ENCODE measurements around the gene RGR.

RGR gene

GRCh38 chr10:84216834-84217233 is 28.0 kb upstream of the RGR start:
- in situ Hi-C loops (cut with MboI; ENCODE audit: low sequenced_read_pairs) = no loop called here

- in situ Hi-C loops (cut with MboI; ENCODE audit: low sequenced_read_pairs) = no loop called here
These were observed 27.1 kb upstream of the RGR start for GRCh38 chr10:84217746-84218145.

GRCh38 chr10:84221916-84222315 is 22.9 kb upstream of the RGR start:
- in situ Hi-C loops (cut with MboI; ENCODE audit: low sequenced_read_pairs) = no loop called here

- in situ Hi-C loops (cut with MboI; ENCODE audit: low sequenced_read_pairs) = no loop called here
These were observed 20.3 kb upstream of the RGR start for GRCh38 chr10:84224411-84225028.

- in situ Hi-C loops (cut with MboI; ENCODE audit: low sequenced_read_pairs) = no loop called here
These were observed 19.3 kb upstream of the RGR start, which contains the start of gene LRIT2 for GRCh38 chr10:84225427-84226173. Gene LRIT2 (minus strand): TSS chr10:84225544. CDS start chr10:84225520, 24 bp downstream.

- in situ Hi-C loops (cut with MboI; ENCODE audit: low sequenced_read_pairs) = no loop called here
These were observed 18.2 kb upstream of the RGR start for GRCh38 chr10:84226616-84227015.

GRCh38 chr10:84227810-84228209 is 17.0 kb upstream of the RGR start:
- in situ Hi-C loops (cut with MboI; ENCODE audit: low sequenced_read_pairs) = no loop called here

- in situ Hi-C loops (cut with MboI; ENCODE audit: low sequenced_read_pairs) = no loop called here
These were observed 14.5 kb upstream of the RGR start for GRCh38 chr10:84230359-84230758.

GRCh38 chr10:84232376-84232775 is 12.5 kb upstream of the RGR start:
- in situ Hi-C loops (cut with MboI; ENCODE audit: low sequenced_read_pairs) = no loop called here

- in situ Hi-C loops (cut with MboI; ENCODE audit: low sequenced_read_pairs) = no loop called here
These were observed 10.9 kb upstream of the RGR start for GRCh38 chr10:84233940-84234339.

GRCh38 chr10:84234479-84234878 is 10.4 kb upstream of the RGR start:
- in situ Hi-C loops (cut with MboI; ENCODE audit: low sequenced_read_pairs) = no loop called here

- in situ Hi-C loops (cut with MboI; ENCODE audit: low sequenced_read_pairs) = no loop called here
These were observed 9.8 kb upstream of the RGR start for GRCh38 chr10:84235096-84235495.

- in situ Hi-C loops (cut with MboI; ENCODE audit: low sequenced_read_pairs) = no loop called here
These were observed 8.1 kb upstream of the RGR start for GRCh38 chr10:84236807-84237198.

- in situ Hi-C loops (cut with MboI; ENCODE audit: low sequenced_read_pairs) = no loop called here
These were observed 7.4 kb upstream of the RGR start for GRCh38 chr10:84237199-84238051.

- in situ Hi-C loops (cut with MboI; ENCODE audit: low sequenced_read_pairs) = no loop called here
These were observed 5.9 kb upstream of the RGR start for GRCh38 chr10:84238909-84239308.

GRCh38 chr10:84241185-84241790 is 3.6 kb upstream of the RGR start, which contains the start of gene LRIT1:
Gene LRIT1 (minus strand): TSS chr10:84241546. CDS start chr10:84241439, 107 bp downstream.
- in situ Hi-C loops (cut with MboI; ENCODE audit: low sequenced_read_pairs) = no loop called here

- in situ Hi-C loops (cut with MboI; ENCODE audit: low sequenced_read_pairs) = no loop called here
These were observed 1.1 kb upstream of the RGR start for GRCh38 chr10:84243759-84244158.

GRCh38 chr10:84247496-84247895 is 2.6 kb downstream of the RGR start:
- in situ Hi-C loops (cut with MboI; ENCODE audit: low sequenced_read_pairs) = no loop called here

- in situ Hi-C loops (cut with MboI; ENCODE audit: low sequenced_read_pairs) = no loop called here
These were observed 3.9 kb downstream of the RGR start for GRCh38 chr10:84248794-84249193.

GRCh38 chr10:84254552-84255478 is 10.0 kb downstream of the RGR start:
- in situ Hi-C loops (cut with MboI; ENCODE audit: low sequenced_read_pairs) = no loop called here
